SH-SY5Y (cell line): ENCODE measurements around the gene PANX2.

Experiments
- GATA2 ChIP-seq: IDR thresholded peaks from 2 replicates; pipeline ENCODE4 v1.6.1; 2011; ENCODE audit warnings: mild to moderate bottlenecking, low read depth, low read length
- GATA3 ChIP-seq: IDR thresholded peaks from 2 replicates; pipeline ENCODE4 v1.6.1; 2011; ENCODE audit warnings: low read depth, mild to moderate bottlenecking, low read length, moderate library complexity

DNA sequence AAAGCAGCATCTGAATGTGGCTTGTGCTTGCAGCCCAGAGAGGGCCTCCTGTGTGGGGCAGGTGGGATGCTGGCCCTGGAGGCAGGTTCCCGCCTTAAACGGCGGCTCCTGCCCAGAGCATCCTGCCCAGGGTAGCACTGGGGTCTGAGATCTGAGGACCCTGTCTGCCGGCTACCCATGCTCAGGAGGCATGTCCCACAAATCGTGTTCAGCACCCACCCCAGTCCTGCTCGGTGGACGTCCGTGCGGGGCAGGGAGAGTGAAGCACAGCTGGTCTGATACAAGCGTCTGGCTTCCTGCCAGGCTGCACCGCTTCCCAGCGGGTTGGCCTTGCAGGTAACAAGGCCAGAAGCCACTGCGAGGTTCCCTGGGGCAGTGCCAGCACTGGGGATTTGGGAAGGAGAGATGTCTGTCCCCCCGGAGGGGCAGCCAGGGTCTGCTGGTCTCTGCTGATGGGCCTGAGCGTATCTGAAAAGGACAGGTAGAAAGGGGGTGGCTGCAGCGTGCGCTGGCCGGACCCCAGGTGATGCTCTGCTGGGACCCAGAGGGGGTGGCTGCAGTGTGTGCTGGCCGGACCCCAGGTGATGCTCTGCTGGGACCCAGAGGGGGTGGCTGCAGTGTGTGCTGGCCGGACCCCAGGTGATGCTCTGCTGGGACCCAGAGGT lies 18.8 kb downstream of the PANX2 start:
- TF ChIP-seq GATA2, result no peak
- no peak for TF ChIP-seq GATA3
